ENCODE measurements around the gene CWC27. TPM values are rescaled to one million over a fixed set of nuclear protein-coding genes. Genes with fewer than 3 reads are reported as not detected.

Gene CWC27
- total RNA-seq, 1 donor from 2014 or later: 32.4 TPM

DNA sequence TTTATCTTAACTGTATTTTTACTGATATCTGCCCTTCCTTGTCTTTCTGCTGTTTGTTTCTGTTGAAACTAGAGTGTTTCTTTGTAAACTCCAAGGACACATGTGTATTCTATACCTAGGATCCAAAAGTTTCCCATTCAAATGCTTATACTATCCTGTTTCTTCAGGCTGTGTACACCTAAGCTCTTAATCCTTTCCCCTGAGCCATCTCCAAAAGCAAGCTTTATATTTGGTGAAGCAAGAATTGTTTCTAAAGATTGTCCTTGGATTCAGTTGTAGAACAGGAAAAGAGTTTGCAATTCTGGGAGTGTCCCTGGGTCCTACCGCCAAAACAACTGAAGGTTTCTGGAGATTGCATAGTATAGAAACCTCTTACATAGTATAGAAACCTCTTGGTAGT, 65.9 kb downstream of the CWC27 start:
- Mint-ChIP-seq H3K36me3 (ENCODE audit: low read depth) (peaks cover 6% of the 10 kb centered on the region), H3K27me3 (no peaks in the 10 kb centered on the region), H3K27ac (no peak overlapping the region), H3K4me3 (no peak overlapping the region), H3K4me1 (no peaks in the 10 kb centered on the region), H3K9me3 (no peaks in the 10 kb centered on the region)
- intact Hi-C loops (cut with micrococcal nuclease): no loop called here
- no peak for DNase-seq

DNA sequence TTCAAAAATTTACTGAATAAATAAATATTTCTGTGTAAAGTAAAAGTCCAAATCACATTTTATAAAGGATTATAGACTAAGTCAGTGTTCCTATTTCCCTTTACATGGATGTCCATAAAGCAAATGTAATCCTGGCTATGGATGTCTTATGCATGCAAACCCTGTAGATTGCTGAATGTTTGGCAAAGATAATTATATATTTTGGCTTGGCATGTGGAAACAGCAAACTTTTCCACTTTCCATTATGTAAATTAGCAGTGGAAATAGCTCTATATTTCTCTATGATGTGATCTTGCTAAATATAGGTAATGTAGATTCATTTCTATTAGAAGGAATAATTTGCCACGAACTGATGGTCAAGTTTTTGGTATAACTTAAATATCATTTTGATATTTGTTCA, 66.5 kb downstream of the CWC27 start:
- peaks cover 4% of the 10 kb centered on the region for H3K36me3 Mint-ChIP-seq (ENCODE audit: low read depth)
- H3K9me3 Mint-ChIP-seq: no peaks in the 10 kb centered on the region
- no peaks in the 10 kb centered on the region for H3K4me1 Mint-ChIP-seq
- intact Hi-C loops (cut with micrococcal nuclease): no loop called here
- H3K27ac Mint-ChIP-seq: no peak overlapping the region
- no peaks in the 10 kb centered on the region for H3K27me3 Mint-ChIP-seq
- DNase-seq: no peak
- no peak overlapping the region for H3K4me3 Mint-ChIP-seq

DNA sequence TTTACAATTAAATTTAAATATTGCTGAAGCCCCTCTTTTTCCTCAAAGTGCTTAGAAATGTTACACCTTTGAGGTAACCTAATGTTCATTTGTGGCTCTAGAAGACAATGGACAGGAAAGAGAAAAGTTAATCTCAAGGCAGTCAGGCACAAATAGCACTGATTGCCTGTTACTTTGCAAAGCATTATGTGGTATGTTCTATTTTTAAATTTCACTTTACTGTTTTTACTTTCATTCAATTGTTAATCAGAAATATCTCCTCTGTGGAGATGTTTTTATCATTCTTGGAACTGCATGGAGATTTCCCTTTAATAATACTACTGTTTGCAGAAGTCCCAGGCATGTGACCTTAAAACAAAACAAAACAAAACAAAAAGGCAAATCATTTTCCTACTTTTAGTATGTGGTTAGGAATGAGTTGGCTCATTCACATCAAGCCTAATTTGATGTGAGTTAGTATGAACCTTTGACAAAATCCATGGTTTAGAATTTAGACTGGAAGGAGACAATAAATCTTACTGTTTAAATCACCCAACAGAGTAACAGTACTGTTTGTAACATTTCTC, 67.5 kb downstream of the CWC27 start:
- Mint-ChIP-seq H3K4me1 (no peaks in the 10 kb centered on the region), H3K27ac (no peak overlapping the region), H3K4me3 (no peak overlapping the region), H3K36me3 (ENCODE audit: low read depth) (peaks cover 7% of the 10 kb centered on the region), H3K27me3 (no peaks in the 10 kb centered on the region), H3K9me3 (no peaks in the 10 kb centered on the region)
- intact Hi-C loops (cut with micrococcal nuclease): no loop called here
- DNase-seq: no peak

DNA sequence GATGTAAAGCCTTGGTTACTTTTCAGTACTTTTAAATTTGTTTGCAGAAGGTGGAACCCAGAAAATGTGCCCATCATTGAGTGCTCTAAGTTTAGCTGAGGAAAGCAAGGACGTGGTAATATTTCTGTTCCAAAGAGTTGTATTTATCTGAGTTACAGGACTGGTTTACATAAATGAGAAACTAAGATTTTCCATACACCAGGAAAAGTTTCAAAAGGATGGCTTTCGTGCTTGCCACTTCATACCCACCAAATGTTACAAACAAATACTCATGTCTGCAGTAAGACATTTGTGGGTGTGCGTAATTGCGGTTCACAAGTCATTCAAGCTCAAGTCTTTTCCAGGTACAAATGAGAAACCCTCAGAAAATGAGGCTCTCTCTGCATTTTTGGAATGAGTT, 68.1 kb downstream of the CWC27 start:
- H3K27me3 Mint-ChIP-seq: no peaks in the 10 kb centered on the region
- no peak overlapping the region for H3K27ac Mint-ChIP-seq
- intact Hi-C loops (cut with micrococcal nuclease): no loop called here
- H3K4me3 Mint-ChIP-seq: no peak overlapping the region
- H3K4me1 Mint-ChIP-seq: no peaks in the 10 kb centered on the region
- H3K9me3 Mint-ChIP-seq: no peaks in the 10 kb centered on the region
- peaks cover 7% of the 10 kb centered on the region for H3K36me3 Mint-ChIP-seq (ENCODE audit: low read depth)
- DNase-seq: no peak

DNA sequence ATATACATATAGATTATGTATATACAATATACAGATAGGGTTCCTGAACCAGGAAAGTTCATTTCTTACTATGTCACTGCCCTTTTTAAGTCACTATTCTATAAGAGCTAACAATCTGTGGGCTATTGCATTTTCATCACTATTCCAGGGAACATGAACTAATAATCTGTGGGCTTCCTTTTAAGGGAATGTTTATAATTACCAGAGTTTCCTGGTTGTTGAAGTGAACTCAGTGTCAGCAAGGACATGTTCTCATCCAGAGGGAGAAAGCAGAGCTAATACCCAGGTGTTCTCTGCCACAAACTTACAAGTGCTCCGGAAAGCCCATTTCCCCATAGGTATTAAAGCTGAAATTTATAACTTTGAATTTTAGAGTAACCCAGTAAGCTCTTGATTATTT, 69.6 kb downstream of the CWC27 start:
- no peak overlapping the region for H3K27ac Mint-ChIP-seq
- no peak overlapping the region for H3K4me3 Mint-ChIP-seq
- peaks cover 5% of the 10 kb centered on the region for H3K36me3 Mint-ChIP-seq (ENCODE audit: low read depth)
- H3K4me1 Mint-ChIP-seq: no peaks in the 10 kb centered on the region
- H3K27me3 Mint-ChIP-seq: no peaks in the 10 kb centered on the region
- no peaks in the 10 kb centered on the region for H3K9me3 Mint-ChIP-seq
- intact Hi-C loops (cut with micrococcal nuclease): no loop called here
- no peak for DNase-seq

DNA sequence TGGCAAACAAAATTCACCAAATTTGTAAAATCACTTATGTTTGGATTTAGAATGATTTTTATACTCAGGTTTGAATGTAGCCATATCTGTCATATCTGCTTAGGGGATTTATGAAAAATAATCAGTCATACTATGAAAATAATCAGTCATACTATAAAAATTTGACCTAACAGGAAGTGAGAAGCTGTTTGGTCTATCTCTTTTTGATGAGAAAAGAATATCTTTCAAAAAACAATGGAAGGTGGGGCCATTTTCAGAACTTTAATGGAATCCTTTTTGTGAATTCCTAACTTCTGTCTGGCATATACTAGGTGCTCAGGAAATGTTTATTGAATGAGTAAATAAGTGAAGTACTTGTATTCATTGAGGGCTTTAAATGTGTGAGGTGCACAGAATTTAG, 70.1 kb downstream of the CWC27 start:
- no peak overlapping the region for H3K27ac Mint-ChIP-seq
- peaks cover 2% of the 10 kb centered on the region for H3K9me3 Mint-ChIP-seq
- no peak for DNase-seq
- no peaks in the 10 kb centered on the region for H3K4me1 Mint-ChIP-seq
- no peaks in the 10 kb centered on the region for H3K27me3 Mint-ChIP-seq
- peaks cover 6% of the 10 kb centered on the region for H3K36me3 Mint-ChIP-seq (ENCODE audit: low read depth)
- intact Hi-C loops (cut with micrococcal nuclease): no loop called here
- H3K4me3 Mint-ChIP-seq: no peak overlapping the region

DNA sequence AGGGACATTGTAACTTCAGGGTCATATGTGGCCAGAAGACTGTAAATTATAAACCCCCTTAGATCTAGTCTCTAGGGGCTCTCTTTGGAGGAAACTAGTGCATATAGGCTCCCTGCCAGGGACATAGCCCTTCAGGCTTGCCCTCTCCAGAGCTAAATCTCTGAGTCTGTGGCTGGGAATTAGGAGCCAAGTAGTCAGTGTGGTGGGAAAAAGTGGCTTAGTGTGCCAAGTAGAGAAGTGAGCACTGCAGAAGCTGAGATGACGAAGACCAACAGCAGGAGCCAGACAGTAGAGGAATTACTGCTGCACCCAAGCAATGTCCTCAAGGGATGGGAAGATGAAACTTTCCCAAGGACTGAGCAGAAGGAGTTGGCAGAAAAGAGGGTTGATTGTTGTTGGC, 71.2 kb downstream of the CWC27 start:
- intact Hi-C loops (cut with micrococcal nuclease): no loop called here
- DNase-seq: no peak
- no peaks in the 10 kb centered on the region for H3K4me1 Mint-ChIP-seq
- no peak overlapping the region for H3K4me3 Mint-ChIP-seq
- no peaks in the 10 kb centered on the region for H3K27me3 Mint-ChIP-seq
- no peak overlapping the region for H3K27ac Mint-ChIP-seq
- peaks cover 3% of the 10 kb centered on the region for H3K9me3 Mint-ChIP-seq
- H3K36me3 Mint-ChIP-seq (ENCODE audit: low read depth): peaks cover 12% of the 10 kb centered on the region

DNA sequence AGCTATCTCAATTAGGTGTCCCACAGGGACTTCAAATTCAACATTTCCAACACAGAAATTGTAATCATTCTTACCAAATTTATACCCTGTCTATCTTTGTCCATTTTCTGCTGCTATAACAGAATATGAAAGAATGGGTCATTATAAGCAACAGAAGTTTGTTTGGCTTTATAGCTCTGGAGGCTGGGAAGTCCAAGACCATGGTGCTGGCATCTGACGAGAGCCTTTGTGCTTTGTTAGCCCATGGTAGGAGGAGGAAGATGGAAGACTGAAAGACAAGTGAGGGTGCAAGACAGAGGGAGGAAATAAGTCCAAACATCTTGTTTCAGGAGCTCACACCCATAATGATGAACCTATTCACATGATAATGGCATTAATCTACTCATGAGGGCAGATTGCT, 72.2 kb downstream of the CWC27 start:
- intact Hi-C loops (cut with micrococcal nuclease): no loop called here
- no peak overlapping the region for H3K4me3 Mint-ChIP-seq
- no peaks in the 10 kb centered on the region for H3K4me1 Mint-ChIP-seq
- DNase-seq: no peak
- peaks cover 8% of the 10 kb centered on the region for H3K9me3 Mint-ChIP-seq
- no peak overlapping the region for H3K27ac Mint-ChIP-seq
- H3K27me3 Mint-ChIP-seq: no peaks in the 10 kb centered on the region
- H3K36me3 Mint-ChIP-seq (ENCODE audit: low read depth): peaks cover 17% of the 10 kb centered on the region

DNA sequence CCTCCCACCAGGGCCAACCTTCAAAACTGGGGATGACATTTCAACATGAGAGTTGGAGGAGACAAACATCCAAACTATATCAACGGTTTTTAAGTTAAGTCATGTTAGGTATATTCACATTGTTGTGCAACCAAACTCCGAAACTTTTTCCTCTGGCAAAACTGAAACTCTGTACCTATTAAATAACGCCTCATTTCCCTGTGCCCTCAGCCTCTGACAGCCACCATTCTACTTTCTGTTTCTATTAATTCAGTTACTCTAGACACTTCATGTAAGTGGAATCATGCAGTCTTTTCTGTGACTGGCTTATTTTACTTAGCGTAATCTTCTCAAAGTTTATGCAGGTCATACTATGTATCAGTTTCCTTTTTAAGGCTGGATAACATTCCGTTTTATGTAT, 85.0 kb downstream of the CWC27 start:
- Mint-ChIP-seq H3K27me3 (no peaks in the 10 kb centered on the region), H3K27ac (no peak overlapping the region), H3K4me3 (no peak overlapping the region), H3K4me1 (no peaks in the 10 kb centered on the region), H3K9me3 (no peaks in the 10 kb centered on the region), H3K36me3 (ENCODE audit: low read depth) (peaks cover 2% of the 10 kb centered on the region)
- no peak for DNase-seq
- intact Hi-C loops (cut with micrococcal nuclease): no loop called here

DNA sequence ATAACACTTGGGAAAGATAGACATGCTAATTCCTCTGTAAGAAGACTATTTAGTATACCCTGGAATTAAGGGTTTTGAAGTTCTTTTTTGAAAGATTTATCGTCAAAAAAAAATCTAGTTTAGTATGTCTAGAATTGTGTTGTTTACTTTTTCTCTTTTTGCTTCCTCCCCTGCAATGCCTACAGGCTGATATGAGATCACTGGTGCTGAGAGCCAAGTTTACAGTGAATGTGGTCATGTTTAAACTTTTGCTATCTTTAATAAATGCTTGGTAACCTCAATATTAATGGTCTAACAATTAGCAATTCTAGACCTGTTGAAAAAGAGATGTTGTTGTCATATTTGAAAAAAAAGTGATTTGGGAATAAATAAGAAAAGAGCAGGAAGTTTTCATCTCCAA, 86.1 kb downstream of the CWC27 start:
- no peak for DNase-seq
- H3K4me1 Mint-ChIP-seq: no peaks in the 10 kb centered on the region
- peaks cover 2% of the 10 kb centered on the region for H3K36me3 Mint-ChIP-seq (ENCODE audit: low read depth)
- H3K4me3 Mint-ChIP-seq: no peak overlapping the region
- no peak overlapping the region for H3K27ac Mint-ChIP-seq
- H3K9me3 Mint-ChIP-seq: no peaks in the 10 kb centered on the region
- no peaks in the 10 kb centered on the region for H3K27me3 Mint-ChIP-seq
- intact Hi-C loops (cut with micrococcal nuclease): no loop called here

DNA sequence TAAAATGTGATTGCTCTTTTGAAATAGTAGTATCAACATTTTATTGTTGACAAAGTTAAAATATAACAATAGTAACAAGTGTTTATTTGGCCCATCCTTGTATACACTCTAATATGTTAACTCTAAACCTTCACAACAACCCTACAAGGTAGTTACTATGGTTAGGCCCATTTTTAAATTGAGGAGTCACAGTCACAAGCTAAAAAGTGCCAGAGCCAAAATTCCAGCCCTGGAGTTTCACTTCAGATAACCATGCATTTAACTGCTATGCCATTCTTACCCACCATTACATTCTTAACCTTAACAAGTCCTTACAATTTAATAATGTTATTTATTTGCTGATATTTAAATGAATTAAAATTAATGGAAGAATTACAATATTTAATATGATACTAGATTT, 91.2 kb downstream of the CWC27 start:
- Mint-ChIP-seq H3K4me1 (peaks cover under 1% of the 10 kb centered on the region), H3K9me3 (no peaks in the 10 kb centered on the region), H3K27me3 (no peaks in the 10 kb centered on the region), H3K36me3 (ENCODE audit: low read depth) (no peaks in the 10 kb centered on the region), H3K27ac (no peak overlapping the region), H3K4me3 (no peak overlapping the region)
- intact Hi-C loops (cut with micrococcal nuclease): no loop called here
- no peak for DNase-seq

DNA sequence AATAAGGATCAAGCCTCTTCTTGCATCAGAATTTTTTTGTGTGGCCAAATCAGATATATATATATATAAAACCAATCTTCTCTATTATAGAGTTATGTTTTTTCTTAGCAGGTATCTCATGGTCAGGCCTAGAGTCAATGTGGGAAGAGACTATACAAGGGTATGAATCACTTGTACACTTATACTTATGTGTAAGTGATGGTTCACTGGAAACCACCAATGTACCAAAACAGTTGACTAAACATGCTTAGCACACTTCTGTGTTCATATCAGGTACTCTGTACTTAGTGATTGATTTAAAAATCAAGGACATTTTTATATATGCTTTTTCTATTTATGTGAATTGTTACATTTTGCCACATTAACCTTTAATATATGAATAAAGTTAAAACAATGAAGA, 92.6 kb downstream of the CWC27 start:
- no peak overlapping the region for H3K4me3 Mint-ChIP-seq
- no peaks in the 10 kb centered on the region for H3K9me3 Mint-ChIP-seq
- peaks cover 4% of the 10 kb centered on the region for H3K4me1 Mint-ChIP-seq
- no peak overlapping the region for H3K27ac Mint-ChIP-seq
- no peak for DNase-seq
- intact Hi-C loops (cut with micrococcal nuclease): no loop called here
- no peaks in the 10 kb centered on the region for H3K36me3 Mint-ChIP-seq (ENCODE audit: low read depth)
- no peaks in the 10 kb centered on the region for H3K27me3 Mint-ChIP-seq

DNA sequence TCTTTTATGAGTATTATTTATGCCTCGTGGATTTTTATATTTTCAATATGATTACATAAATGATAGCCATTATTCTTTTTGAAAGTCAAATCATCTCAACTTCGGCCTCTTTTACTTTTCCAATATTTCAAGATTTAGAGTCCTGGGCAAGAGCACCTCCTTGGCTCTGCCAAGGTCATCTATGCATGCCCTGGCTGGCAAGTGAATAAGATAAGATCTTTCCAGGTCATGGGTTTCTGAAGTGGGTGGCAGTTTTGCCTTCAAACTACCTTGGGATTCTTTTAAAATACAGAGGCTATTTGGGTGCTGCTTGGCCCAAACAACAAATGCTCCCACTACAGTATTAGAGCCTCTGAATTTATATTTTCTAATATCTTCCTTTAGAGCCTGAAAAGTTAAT, 95.4 kb downstream of the CWC27 start:
- DNase-seq: no peak
- no peaks in the 10 kb centered on the region for H3K27me3 Mint-ChIP-seq
- no peaks in the 10 kb centered on the region for H3K36me3 Mint-ChIP-seq (ENCODE audit: low read depth)
- peaks cover 4% of the 10 kb centered on the region for H3K4me1 Mint-ChIP-seq
- H3K4me3 Mint-ChIP-seq: no peak overlapping the region
- no peak overlapping the region for H3K27ac Mint-ChIP-seq
- intact Hi-C loops (cut with micrococcal nuclease): no loop called here
- H3K9me3 Mint-ChIP-seq: no peaks in the 10 kb centered on the region

DNA sequence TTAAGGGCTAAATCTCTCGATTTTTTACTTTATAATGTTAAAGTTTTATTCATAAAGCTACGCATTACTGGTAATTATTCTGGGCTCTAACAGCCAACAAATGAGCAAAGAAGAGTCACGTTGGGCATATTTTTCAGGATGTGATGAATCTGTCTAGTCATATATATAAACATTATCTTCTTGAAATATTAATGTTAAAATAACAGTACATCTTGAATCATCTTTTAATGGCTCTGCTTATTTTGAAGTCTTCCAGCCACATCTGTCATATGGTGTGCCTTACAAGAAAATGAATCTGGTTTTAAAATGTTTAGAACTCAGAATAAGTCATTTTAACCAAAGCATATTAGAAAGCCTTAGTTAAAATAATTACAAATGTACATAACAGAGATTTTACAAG, 96.9 kb downstream of the CWC27 start:
- no peaks in the 10 kb centered on the region for H3K9me3 Mint-ChIP-seq
- no peaks in the 10 kb centered on the region for H3K36me3 Mint-ChIP-seq (ENCODE audit: low read depth)
- H3K27ac Mint-ChIP-seq: no peak overlapping the region
- intact Hi-C loops (cut with micrococcal nuclease): no loop called here
- DNase-seq: no peak
- no peak overlapping the region for H3K4me3 Mint-ChIP-seq
- peaks cover 4% of the 10 kb centered on the region for H3K4me1 Mint-ChIP-seq
- H3K27me3 Mint-ChIP-seq: no peaks in the 10 kb centered on the region

DNA sequence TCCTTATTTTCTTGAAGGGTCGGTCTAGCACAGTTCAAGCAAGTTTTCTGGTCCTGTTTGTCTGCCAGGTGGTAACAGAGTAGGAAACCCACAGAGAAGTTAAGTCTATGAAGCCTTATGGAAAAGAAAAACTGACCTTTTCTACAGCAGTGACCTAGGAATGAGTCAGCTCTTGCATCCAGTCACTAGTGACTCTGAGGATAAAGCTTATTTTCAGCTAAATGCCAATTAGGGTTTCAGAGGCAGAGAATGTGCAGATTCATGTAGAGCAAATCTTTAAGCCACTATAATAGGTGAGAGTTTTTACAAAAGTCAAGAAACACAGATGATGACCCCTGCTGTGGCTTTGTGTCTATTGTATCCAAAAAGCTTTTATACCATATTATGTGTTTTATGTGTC, 100.7 kb downstream of the CWC27 start:
- no peaks in the 10 kb centered on the region for H3K9me3 Mint-ChIP-seq
- H3K4me1 Mint-ChIP-seq: peaks cover 4% of the 10 kb centered on the region
- no peak overlapping the region for H3K27ac Mint-ChIP-seq
- H3K4me3 Mint-ChIP-seq: no peak overlapping the region
- H3K36me3 Mint-ChIP-seq (ENCODE audit: low read depth): no peaks in the 10 kb centered on the region
- intact Hi-C loops (cut with micrococcal nuclease): no loop called here
- DNase-seq: no peak
- H3K27me3 Mint-ChIP-seq: no peaks in the 10 kb centered on the region

All from activated CD4-positive, alpha-beta T cell treated with anti-CD3 and anti-CD28 coated beads, Interleukin-2, amount 10 ng/mL, durations not matched to agents 24 days and 14 days (primary cell).